Urinary bladder (tissue), 4 donors: Measurements from ENCODE around the gene C1QTNF9. TPM values are rescaled to one million over a fixed set of nuclear protein-coding genes. Genes with fewer than 3 reads are reported as not detected.
"Not testable (repeated sequence)": the region's sequence is repeated elsewhere in the genome, so short reads cannot be mapped to it uniquely, and the experiment has no call there.

Source experiments
- DNase-seq: peaks from one replicate; pipeline ENCODE4 v3.0.0-alpha.2; 2015; ENCODE audit errors: extremely low spot score
- H3K27ac ChIP-seq: one replicate; pipeline ENCODE4 v1.5.1; 2013; ENCODE audit warnings: low read depth, mild to moderate bottlenecking, moderate library complexity
- H3K36me3 ChIP-seq: one replicate; pipeline ENCODE4 v1.6.1; 2013; ENCODE audit warnings: mild to moderate bottlenecking, moderate library complexity; ENCODE audit not compliant: insufficient read depth
- H3K4me1 ChIP-seq: one replicate; pipeline ENCODE4 v1.6.1; 2013; ENCODE audit warnings: mild to moderate bottlenecking, moderate library complexity; ENCODE audit not compliant: insufficient read depth
- H3K4me3 ChIP-seq: one replicate; pipeline ENCODE4 v1.5.1; 2013; ENCODE audit warnings: low read depth, low read length
- WGBS: extraction: QIAGEN DNeasy Blood & Tissue Kit; methylation state at CpG from one replicate; pipeline ENCODE4 v1.1.7; 2013; 5-methylcytosine and 5-hydroxymethylcytosine counted together
- polyA plus RNA-seq: library from polyadenylated mRNA; stranded (reverse); fragments of 200-250 nt; gene quantifications from one replicate; pipeline ENCODE4 v1.2.3, GENCODE V29; 2013
- total RNA-seq: library from RNA; depleted of rRNA; stranded (reverse); fragments of >200 nt; gene quantifications from one replicate; pipeline ENCODE4 v1.2.3, GENCODE V29; 2014
- donor health status: healthy with polysubstance abuse.
- donor health status: healthy.

C1QTNF9 gene
- total and polyA plus RNA-seq, 2 donors: 0.76 to 1.3 TPM

DNA sequence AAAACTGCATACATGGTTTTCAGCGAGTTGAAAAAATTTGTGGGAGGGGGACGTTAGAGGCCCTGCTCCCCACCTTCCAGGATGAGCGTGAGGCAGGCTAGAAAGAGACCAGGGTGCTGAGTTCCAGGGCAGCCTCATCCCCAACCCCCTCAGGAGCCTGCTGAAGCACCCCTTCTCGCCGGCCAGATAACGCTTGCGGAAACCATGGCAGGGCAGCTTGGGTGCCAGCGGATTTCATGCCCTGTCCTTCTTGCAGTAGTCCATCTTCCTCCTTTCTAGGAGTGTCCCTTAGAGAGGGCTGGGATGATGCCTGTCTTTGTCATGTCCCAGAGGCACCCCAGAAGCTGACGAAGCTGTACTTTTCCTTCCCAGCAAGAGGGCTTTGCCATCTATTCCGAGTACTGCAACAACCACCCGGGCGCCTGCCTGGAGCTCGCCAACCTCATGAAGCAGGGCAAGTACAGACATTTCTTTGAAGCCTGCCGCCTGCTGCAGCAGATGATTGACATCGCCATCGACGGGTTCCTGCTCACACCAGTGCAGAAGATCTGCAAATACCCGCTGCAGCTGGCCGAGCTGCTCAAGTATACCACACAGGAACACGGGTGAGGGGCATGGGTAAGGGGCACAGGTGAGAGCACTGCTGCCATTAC, 19.0 kb upstream of the C1QTNF9 start:
- H3K4me3 ChIP-seq: no peak overlapping the region
- WGBS: 95% methylated on average over 20 of the region's 20 CpGs
- no peak overlapping the region for H3K27ac ChIP-seq
- no peak for DNase-seq
- H3K4me1 ChIP-seq: no peaks in the 10 kb centered on the region
- peaks cover 3% of the 10 kb centered on the region for H3K36me3 ChIP-seq

DNA sequence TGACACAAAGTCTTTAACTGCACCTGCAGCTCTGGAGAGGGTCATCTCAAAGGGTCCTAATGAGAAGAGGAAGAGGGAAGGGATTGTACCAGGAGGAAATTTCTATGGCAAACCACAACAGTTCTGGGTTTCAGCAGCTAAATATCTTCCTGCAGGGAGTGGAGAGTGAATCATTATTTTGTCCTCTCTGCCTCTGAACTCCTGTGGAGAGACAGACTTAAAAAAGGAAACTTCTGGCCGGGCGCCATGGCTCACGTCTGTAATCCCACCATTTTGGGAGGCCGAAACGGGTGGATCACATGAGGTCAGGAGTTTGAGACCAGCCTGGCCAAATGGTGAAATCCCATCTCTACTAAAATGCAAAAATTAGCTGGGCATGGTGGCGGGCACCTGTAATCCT, 16.9 kb upstream of the C1QTNF9 start:
- H3K27ac ChIP-seq: no peak overlapping the region
- no peaks in the 10 kb centered on the region for H3K36me3 ChIP-seq
- DNase-seq: no peak
- no peak overlapping the region for H3K4me3 ChIP-seq
- H3K4me1 ChIP-seq: no peaks in the 10 kb centered on the region
- WGBS: 93% methylated on average over 6 of the region's 6 CpGs

DNA sequence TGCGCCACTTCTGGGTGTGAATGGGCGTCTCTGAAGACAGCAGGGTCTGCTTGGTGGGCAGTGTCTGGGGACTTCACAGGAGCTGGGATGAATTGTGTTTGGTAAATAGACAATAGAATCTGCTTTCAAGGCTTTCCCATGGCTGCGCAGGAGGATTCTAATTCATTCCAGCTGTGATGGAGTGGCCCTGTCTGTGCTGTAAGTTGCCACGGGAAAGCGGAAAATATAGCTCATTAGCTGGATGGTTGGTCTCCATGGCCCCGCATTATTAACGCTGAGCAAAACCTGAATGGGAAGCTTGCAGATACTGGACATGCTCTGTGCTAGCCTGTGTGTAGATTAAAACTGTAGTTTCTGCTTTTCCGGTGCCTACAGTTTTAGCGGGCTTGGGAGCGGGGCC, 15.6 kb upstream of the C1QTNF9 start:
- no peak for DNase-seq
- Histone ChIP-seq H3K4me3 (no peak overlapping the region), H3K36me3 (no peaks in the 10 kb centered on the region), H3K27ac (no peak overlapping the region), H3K4me1 (no peaks in the 10 kb centered on the region)
- 83% methylated on average over 10 of the region's 10 CpGs for WGBS

DNA sequence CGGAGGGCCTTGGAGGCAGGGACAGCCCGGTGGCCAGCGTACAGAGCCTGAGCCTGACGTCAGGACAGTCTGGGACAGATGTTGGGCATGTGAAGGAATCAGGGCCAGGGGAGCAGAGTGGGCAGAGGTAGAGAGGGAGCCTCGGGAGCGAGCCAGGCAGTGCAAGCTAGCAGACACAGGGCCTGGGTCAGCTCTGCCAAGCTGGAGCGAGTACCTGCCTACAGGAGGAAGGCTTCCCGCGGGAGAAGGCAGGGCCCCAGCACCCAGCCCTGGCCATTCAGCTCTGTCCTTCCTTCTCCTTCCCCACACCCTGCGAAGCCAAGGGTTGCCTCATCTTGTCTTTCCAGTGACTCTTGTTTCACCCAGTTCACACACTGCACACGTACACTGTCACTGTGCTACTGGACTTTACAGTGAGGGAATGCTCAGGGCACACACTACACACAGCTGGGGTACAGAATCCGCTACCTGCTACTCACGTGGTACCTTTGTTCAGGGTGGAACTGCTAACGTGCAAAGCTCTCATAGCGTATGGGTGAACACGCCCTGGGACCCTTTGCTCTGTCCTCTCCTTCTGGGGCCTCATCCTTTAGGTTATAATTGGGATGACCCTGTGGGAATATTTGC, 9.8 kb upstream of the C1QTNF9 start:
- Histone ChIP-seq H3K4me1 (no peaks in the 10 kb centered on the region), H3K27ac (no peak overlapping the region), H3K4me3 (no peak overlapping the region), H3K36me3 (no peaks in the 10 kb centered on the region)
- no peak for DNase-seq
- WGBS: 95% methylated on average over 16 of the region's 16 CpGs

DNA sequence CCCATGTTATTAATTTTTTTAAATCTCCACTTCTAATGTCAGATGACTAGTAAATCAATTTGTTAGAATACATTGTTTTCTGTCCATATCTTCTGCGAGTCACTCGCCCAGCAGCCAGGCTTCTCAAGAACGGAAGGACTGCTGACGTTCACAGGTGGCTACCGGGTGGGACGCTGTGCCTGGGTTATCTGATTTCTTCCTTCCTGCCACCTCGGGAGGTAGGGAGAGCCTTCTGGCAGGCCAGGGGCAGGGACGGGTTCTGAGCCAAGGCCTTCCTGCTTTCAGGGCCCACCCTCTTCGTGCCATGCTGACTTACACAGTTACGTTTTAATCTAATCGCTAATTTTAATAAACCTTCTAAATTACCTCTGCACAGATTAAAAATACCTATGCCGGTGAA, 7.9 kb upstream of the C1QTNF9 start:
- Histone ChIP-seq H3K36me3 (no peaks in the 10 kb centered on the region), H3K4me3 (no peak overlapping the region), H3K4me1 (no peaks in the 10 kb centered on the region), H3K27ac (no peak overlapping the region)
- no peak for DNase-seq
- 78% methylated on average over 12 of the region's 12 CpGs for WGBS

DNA sequence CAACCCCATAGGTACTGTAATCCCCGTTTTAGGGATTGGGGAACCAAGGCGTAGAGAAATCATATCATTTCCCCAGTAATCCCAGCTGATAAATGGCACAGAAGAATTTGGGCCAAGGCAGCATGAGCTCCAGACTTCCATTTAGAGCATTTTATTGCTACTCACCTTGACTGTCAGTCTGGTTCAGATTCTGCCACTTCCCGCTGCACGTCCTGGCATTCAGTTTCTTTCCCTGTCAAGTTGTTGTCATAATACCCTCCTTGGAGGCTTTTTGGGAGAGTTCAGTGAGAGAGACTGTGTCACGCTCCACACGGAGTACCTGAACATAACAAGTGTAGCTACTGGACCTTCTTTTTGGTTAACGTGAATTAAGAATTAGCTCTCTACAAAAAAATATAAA, 7.5 kb upstream of the C1QTNF9 start:
- no peak for DNase-seq
- whole genome bisulfite sequencing: 88% methylated on average over 7 of the region's 7 CpGs
- Histone ChIP-seq H3K27ac (no peak overlapping the region), H3K36me3 (no peaks in the 10 kb centered on the region), H3K4me1 (no peaks in the 10 kb centered on the region), H3K4me3 (no peak overlapping the region)

DNA sequence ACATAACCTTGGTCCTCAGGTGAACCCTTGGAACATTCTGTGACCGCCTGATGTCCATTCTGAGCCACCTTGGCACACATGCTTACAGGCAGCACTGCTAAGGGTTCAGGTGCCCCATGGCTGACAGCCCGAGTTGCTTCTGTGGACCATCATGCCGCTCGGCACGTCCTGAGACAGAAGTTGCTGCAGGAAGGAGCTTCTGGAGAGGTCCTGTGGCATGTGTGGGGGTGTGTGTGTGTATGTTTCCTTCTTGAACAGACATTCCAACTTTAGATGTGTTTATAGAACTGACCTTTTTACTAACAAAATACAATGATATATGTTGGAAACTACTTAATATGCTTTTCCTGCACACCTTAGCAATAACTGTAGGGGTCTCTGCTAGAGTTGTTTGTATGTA, 4.8 kb upstream of the C1QTNF9 start:
- no peak for DNase-seq
- no peaks in the 10 kb centered on the region for H3K4me1 ChIP-seq
- WGBS: 82% methylated on average over 5 of the region's 5 CpGs
- no peak overlapping the region for H3K4me3 ChIP-seq
- H3K36me3 ChIP-seq: no peaks in the 10 kb centered on the region
- no peak overlapping the region for H3K27ac ChIP-seq

DNA sequence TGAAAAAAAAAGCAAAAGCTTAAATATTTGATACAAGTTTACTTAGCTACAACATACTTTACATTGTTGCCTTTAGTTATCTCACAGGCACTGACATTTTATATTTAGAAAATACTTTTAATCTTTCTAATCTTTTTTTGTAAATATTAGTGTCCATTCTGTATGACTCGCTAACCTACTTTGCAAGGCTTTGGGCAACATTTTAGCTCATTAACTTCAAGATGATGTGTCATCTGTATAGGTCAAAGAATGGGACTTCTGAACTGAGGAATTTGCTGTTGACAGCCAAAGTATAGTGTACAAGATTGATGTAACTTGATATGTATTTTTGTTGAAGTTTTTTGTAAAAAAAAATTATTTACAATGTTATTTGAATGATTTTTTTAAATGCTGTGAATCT, 2.7 kb upstream of the C1QTNF9 start:
- H3K27ac ChIP-seq: no peak overlapping the region

DNA sequence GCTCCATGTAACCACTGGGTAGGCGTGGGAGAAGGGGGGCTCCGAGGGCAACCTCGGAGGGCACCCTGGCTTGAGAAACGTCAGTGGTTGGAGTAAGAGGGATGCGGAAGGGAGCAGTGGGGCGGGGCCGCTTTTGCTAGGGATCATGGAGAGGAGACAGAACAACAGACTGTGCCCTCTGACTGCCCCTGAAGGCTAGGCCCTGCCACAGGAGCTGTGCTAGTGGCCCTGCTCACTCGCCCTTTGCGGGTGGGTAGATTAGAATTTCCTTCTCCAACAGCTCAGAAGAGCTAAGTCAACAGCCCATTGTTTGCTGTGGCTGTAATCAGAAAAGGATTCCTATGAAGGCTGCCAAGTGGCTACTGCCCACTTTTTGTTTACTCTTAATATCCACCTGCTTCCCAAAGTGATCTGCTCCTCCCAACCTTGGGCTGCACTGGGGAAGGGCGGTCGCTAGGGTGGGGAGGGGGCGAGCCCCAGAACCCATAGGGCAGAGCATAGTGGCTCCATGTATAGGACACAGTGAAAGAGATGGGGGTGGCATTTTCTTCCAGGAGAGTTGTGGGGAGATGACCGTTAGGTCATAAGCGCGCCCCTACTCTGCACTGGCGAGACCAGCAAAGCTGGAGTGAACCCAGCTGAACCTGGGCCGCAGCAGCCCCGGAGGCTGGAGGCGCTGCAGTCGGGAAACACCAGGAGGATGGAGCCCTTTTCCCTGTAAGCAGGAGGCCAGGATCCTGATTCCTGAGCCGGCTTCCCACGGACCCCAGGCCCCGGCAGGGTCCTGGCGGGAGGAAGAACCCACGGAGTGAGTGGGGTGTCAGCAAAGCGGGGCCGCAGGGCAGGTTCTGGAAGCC, 1.9 kb upstream of the C1QTNF9 start:
- DNase-seq: no peak
- H3K27ac ChIP-seq: no peak overlapping the region
- WGBS: 86% methylated on average over 27 of the region's 27 CpGs
- no peak overlapping the region for H3K4me3 ChIP-seq
- H3K36me3 ChIP-seq: no peaks in the 10 kb centered on the region
- no peaks in the 10 kb centered on the region for H3K4me1 ChIP-seq

More for the DNA sequence above, 2.7 kb upstream of the C1QTNF9 start:
- WGBS: 52% methylated on average over 1 of the region's 1 CpG
- H3K36me3 ChIP-seq: no peaks in the 10 kb centered on the region
- DNase-seq: no peak
- no peaks in the 10 kb centered on the region for H3K4me1 ChIP-seq
- H3K4me3 ChIP-seq: no peak overlapping the region

DNA sequence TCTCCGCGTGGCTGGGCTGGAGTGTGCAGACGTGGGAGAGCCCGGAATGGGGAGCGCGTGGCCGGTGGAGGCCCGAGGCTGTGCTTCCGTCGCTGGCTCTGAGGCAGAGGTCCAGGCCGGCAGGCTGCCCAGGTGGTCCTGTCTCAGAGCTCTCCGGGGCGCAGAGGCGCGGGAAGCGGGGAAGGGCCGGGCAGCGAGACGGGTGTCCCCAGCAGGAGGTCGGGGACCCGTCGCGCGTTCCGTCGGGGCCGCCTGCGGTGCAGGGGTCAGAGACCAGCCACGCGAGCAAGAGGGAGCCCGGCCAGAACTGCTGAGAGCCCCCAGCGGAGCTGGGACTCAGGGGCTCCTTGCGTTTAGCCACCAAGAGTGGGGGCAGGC, 1.3 kb upstream of the C1QTNF9 start:
- no peak for DNase-seq
- H3K27ac ChIP-seq: no peak overlapping the region

DNA sequence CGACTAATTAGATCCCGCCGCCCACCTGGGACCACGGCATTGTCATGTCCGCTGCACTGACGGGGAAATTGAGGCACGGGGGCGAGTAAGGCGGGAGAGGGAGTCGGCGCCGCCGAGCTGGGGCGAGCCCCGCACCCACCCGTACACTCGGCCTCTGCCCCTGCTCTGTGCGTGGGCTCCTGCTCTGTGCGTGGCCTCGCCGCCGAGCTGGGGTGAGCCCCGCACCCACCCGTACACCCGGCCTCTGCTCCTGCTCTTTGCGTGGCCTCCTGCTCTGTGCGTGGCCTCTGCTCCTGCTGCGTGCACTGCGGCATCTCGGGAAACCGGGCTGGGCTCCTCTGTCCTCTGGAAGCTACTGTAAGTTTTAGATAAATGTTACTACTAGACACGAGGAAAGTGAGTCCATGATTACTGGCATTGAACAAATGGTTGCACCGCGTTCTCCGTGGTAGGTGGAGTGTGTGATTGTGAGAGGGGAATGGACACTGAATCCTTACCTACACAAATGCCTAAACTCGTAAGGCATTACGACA, 826 bp upstream of the C1QTNF9 start:
- no peaks in the 10 kb centered on the region for H3K36me3 ChIP-seq
- H3K4me3 ChIP-seq: no peak overlapping the region
- no peak overlapping the region for H3K27ac ChIP-seq
- WGBS: 87% methylated on average over 37 of the region's 37 CpGs
- H3K4me1 ChIP-seq: no peaks in the 10 kb centered on the region
- no peak for DNase-seq

More for the DNA sequence above, 1.3 kb upstream of the C1QTNF9 start:
- H3K4me1 ChIP-seq: no peaks in the 10 kb centered on the region
- WGBS: 80% methylated on average over 33 of the region's 33 CpGs
- no peak overlapping the region for H3K4me3 ChIP-seq
- no peaks in the 10 kb centered on the region for H3K36me3 ChIP-seq

DNA sequence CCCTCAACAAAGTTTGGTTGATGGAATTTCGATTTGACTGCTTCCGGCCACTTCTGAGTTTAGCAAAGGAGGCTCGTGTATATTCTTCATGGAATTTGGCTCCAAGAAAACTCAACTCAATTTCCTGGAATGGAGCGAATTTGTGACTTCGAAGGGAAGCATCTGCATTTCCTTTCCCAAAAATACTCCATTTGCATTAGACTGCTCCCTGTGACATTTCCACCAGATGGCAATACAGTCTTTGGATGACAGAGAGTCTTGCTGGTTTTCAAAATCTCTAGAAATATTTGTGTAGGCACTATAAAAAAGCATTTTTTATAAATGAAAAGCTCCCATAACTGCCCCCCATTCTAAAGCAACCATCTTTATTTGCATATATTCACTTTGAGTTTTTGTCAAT, 4.1 kb downstream of the C1QTNF9 start:
- no peak overlapping the region for H3K27ac ChIP-seq
- H3K4me3 ChIP-seq: no peak overlapping the region
- 39% methylated on average over 5 of the region's 5 CpGs for WGBS
- no peaks in the 10 kb centered on the region for H3K36me3 ChIP-seq
- H3K4me1 ChIP-seq: no peaks in the 10 kb centered on the region
- DNase-seq: no peak

DNA sequence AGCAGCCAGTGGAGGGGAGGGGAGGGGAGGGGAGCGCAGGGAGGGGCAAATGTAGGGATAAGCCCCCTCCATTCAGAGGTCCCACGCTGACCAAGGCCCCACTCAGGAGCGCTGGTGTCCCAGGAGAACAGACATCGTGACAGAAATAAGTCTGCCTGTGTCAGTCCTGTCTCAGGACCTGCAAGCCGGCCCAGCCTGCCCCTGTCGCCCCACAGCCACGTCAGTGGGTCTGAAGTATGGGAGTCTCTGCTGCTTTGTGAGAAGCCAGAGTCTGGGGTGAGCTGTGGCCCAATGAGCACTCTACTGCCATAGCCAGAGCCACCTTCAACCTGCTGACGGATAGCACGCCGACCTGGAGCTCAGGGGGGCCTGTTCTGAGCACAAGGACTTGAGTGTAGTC, 8.5 kb downstream of the C1QTNF9 start:
- not testable (repeated sequence) for DNase-seq, H3K36me3 ChIP-seq, H3K4me3 ChIP-seq, H3K27ac ChIP-seq, H3K4me1 ChIP-seq
- WGBS: 86% methylated on average over 10 of the region's 10 CpGs

DNA sequence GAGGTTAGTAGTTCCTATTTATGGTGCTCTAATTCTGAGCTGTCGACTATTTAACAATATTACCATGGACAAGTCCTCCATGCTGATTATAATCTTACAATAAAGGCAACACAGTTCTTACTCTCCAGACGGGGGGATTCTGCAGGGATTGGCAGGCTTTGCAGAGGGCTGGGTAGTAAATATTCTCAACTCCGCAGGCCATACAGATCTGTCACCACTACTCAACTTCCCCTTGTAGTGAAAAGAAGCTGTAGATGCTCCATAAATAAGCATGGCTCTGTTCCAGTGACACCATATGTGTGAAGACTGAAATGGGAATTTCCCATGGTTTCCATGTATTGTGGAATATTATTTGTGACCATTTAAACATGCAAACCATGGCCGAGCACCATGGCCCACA, 9.5 kb downstream of the C1QTNF9 start:
- H3K36me3 ChIP-seq, H3K27ac ChIP-seq, H3K4me1 ChIP-seq, H3K4me3 ChIP-seq, DNase-seq: not testable (repeated sequence)
- 79% methylated on average over 4 of the region's 4 CpGs for WGBS
